ENCODE data around the gene PRPS1.
A peak's percentile ranks its signal among the peaks of the same experiment; 100 is the strongest.
"Not testable (repeated sequence)": the region's sequence is repeated elsewhere in the genome, so short reads cannot be mapped to it uniquely, and the experiment has no call there.

Gene PRPS1

DNA sequence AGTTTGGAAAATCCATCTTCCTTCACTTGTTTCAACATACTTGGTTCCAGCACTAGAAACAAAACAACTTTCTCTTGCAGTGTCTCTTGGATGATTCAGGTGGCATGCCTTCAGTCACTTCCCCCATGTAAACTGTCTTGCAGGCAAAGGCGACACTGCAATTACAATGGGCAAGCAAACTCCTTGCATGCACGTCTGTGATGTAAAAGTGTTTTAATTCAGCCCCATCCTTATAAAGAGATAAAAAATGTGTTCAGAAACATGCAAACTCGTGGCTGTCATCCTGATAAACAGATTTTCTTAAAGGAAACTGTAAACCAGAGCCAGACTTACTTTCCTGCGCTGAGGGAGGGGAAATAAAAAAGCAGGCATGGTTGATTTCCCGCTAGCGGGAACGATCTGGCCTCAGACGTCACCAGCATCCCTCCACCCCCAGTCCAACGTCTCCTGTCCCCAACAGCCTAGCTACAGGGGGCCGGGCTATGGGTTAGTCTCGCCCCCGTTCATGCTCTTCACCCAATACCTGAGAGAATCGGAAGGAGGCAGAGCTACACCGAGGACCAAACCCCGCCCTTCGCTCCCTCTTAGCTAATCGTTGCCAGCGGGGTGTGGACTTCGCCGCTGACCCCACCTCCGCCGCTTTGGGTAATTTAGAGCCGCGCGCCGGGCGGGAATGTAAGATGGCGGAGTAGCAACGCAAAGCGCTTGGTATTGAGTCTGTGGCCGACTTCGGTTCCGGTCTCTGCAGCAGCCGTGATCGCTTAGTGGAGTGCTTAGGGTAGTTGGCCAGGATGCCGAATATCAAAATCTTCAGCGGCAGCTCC is at the start of gene PRPS1:
TSS of gene PRPS1 (plus strand) at position 673 of the 824 bp plus-strand sequence. CDS start at position 792, 119 bp downstream.
- peak; percentile 13 to 92 (median 76) for DNase-seq

DNA sequence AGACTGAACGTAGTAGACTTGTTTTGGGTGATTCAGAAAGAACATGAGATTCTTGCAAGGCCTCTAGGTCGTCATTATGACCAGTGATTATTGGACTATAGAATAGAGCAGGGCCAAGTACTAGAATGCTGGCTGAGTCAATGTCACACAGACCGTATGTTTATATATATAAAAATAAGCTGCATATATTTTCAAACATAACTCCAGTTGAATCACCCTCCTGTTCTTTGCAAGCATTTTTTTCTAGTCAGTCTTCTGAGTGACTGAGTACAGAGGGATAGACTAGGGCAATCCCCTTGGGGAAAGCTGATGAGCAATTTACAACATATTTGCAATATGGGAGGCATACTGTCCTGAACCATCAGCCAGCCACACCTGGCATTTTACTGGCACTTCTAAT is 48.4 kb upstream of the PRPS1 start:
- DNase-seq, result no peak

DNA sequence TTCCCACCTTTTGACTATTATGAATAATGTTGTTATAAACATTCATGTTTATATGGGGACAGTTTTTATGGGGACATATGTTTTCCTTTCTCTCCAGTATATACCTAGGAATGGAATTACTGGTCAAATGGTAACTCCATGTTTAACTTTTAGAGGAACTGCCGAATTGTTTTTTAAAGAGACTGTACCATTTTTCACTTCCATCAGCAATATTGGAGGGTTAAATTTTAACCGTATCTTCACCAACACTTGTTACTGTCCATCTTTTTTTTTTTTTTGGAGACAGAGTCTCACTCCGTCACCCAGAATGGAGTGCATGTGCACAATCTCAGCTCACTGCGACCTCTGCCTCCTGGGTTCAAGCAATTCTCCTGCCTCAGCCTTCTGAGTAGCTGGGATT is 46.4 kb upstream of the PRPS1 start:
- no peak for DNase-seq

DNA sequence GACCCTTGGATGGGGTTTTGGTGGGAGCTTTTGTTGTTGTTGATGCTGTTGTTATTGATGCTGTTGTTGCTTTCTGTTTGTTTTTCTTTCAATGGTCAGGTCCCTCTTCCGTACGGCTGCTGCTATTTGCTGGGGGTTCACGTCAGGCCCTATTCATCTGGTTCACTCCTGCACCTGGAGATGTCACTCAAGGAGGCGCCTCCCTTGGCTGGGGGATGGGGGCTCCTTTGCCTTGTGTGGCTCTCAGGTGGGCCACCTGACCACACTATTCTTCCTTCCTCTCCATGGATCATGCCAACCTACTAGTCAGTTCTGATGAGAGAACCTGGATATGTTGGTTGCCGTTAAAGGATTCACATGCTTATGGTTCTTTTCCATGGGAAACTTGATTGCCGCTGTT is 39.1 kb upstream of the PRPS1 start:
- DNase-seq, result no peak

DNA sequence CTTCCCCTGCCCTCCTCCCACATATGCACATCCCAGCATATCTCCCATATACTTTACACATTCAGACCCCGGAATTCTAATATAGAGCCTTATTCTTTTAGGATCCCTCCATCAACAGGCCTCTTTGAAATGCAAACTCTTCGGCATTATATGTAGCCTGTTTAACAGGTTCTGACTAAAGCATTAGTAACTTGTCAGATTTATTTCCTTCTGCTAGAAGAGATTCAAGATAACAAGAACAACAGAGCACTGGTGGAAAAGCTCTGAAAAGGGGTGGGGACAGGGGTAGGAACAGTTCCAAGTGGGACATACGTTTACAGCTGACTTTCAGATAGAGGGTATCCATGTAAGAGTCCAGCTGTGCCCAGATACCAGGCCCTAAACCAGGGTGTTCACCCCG is 31.7 kb upstream of the PRPS1 start:
- DNase-seq, result no peak

DNA sequence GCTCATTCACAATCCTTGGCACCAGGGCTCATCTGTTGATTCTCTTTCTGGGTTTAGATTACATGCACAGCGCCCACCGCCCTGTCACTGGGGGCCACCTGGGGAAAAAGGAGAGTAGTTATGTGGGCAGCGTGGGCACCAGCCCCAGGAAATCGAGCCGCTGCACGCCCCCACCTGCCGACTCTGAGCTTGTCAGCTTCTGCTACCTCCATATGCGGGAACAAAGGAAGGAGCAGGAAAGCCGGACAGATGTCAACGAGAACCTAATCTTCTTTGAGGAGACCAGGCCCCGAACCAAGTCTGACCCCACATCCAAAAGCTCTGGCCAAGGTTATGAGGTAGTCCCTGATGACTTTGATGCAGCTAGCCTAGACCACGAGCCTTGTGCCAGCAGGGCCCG is 31.0 kb upstream of the PRPS1 start:
- DNase-seq, result no peak

DNA sequence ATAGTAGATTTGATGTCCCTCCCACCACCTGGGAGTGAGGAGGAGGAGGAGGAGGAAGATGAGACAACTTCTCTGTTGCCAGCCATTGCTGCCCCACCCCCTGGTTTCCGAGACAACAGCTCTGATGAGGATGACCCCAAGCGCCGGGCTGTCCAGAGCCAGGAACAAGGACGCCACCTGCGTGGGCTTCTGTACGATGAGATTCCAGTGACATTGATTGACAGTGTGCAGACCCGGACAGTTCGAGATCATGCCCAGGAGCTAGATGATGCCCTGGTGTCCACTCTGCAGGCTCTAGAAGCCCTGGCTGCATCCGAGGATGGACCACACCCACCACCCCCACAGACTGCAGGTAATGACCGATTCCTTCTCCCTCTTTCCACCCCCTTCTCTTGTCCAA is 30.5 kb upstream of the PRPS1 start:
- DNase-seq, result no peak

DNA sequence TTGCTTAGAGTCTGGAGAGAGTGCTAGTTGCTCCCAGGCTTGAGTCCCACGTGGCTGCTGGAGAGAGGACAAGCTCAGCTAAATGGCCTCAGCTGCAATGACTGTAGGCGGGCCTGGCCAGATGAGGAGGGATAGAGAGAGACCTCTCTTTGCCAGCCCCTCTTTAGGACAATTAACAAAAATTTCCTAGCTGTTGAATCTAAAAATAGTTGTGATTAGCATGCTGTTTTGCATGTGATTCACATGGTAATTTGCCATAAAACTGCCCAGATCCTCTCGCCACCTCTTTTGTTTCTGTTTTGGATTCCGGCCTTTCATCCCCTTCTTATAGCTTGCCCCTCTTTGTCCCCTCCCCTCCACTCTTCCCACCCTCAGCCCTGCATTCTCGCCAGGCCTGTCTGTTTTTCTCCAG is 28.9 kb upstream of the PRPS1 start:
- peak in 5 of 56 donors; percentile 0 to 21 (median 6) for DNase-seq

DNA sequence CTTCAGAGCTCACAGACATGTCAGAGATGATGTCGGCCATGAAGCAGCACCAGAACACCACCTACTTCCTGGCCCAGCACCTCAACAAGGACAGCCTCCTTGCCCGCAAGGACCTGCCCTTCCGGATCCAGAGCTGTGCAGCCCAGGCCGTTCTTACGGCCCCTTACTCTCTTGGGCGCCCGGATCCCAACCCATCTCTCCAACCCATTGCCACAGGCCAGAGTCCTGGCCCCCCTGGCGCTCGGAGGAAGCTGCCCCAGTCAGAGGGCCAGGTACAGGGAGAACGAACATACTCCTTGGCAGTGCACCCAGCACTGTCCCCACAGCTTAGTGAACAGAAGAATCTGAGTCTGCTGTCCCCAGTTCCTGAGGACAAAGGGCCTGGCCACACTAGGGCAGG is 27.9 kb upstream of the PRPS1 start:
- no peak for DNase-seq

DNA sequence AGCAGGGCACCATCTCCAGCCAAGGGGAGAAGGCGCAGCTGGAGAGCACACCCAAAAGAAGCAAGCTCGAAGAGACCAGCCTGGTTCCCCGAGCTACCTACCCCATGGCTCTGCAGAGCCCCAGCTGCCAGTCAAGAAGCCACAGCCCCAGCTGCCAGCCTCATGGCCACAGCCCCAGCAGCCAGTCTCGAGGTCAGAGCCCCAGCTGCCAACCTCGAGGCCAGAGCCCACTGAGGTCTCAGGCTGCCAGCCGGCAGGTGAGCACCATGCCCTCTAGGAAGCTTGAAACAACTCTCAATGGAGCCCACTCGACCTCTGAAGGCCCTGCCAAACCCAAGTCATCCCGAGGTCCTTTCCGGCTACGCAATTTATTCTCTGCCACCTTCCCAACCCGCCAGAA is 27.0 kb upstream of the PRPS1 start:
- no peak for DNase-seq

DNA sequence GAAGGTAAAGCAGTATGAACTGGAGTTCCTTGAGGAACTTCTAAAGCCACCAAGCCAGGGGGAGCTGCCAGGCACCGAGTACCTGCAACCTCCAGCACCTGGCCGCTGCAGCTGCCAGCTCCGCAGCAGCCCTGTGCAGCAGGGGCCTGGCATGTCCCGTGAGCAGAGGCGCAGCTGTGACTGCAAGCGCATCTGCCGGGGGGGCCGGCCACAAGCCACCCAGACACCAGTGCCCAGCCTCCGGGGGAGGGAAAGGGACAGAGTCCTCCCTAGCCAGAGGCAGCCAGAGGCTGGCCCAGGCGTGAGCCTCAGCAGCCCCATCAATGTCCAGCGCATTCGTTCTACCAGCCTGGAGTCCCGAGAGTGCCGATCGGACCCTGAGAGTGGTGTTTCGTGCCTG is 26.6 kb upstream of the PRPS1 start:
- DNase-seq, result no peak

DNA sequence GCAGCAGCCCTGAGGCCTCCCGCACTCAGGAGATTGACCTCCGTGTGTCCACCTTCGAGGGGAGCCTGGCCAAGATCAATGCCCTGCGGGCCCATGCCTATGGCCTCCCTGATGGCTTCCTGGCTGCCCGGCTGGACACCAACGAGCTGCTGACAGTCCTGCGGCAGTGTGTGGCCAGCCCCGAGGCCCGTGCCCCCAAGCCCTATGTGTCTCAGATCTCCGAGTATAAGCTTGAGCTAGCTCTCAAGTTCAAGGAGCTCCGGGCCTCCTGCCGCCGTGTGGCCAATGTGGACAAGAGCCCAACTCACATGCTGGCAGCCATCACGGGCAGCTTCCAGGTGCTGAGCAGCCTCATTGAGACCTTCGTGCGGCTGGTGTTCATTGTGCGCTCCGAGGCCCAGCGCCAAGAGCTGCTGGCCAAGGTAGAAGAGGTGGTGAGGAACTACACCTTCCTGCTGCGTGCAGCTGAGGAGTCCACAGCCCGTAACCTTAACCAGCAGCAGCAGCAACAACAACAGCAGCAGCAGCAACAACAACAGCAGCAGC is 25.5 kb upstream of the PRPS1 start:
- no peak for DNase-seq

DNA sequence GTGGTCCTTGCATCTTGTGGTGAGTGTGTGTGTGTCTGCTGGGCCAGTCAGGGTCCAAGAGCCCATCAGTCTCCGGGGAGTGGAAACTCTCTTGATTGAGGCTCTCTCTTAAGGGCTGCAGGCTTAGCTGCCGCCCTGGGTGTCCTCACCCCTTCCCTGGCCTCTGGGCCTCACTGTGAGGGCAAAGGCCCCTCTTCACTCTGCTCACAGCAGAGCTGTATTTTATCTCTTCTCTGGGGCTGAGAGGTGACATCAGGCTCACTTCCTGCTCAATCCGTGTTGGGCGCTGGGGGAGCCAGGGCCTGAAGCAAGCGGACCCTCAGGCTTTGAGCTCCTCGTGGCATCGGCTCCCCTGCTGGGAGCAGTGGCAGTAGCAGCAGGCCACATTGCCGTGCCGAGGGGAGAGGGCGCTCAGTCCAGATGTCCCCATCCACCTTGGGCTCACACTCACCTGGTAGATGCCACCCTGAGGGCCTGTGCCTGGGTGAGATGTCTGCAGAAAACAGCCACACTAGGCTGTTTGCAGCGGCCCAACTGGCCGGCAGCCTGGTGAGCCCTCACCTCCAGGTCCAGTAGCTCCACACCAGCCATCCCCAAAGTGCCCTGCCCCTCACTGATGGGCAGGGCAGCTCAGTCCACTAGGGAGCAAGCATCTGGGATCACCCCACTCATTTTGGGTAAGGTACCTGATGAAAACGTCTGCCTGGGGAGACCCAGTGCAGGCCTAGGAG is 24.7 kb upstream of the PRPS1 start:
- DNase-seq, result no peak

DNA sequence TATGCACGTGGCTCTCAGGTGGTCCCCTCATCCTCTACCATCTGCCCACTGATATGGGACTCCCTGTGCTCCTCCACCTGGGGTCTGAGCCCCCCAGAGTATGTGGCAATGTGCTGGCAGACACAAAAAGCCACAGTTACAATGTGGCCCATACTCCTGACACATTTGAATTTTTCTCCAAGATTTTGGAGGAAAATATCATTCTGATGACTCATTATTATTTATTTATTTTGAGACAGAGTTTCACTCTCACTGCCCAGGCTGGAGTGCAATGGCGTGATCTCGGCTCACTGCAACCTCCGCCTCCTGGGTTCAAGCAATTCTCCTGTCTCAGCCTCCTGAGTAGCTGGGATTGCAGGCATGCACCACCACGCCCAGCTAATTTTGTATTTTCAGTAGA is 19.2 kb upstream of the PRPS1 start:
- DNase-seq, result not testable (repeated sequence)

DNA sequence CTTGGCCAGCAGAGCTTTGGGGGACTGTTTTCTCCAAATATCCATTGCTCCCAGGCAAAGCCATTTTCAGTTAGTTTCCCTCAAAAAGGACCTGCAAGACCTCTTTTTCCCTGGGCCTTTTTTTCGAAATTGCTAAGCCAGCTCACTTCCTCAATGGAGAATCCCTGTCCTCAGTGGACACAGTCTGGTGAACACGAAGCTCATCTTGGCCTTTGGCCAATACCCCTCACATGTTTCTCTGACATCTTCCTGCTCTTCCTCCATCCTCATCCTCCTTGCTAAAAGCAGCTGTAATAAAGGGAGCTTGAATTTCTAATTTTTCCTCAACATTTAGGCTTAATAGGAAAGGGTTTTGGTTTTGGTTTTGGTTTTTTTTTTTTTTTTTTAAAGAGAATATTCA is 17.6 kb upstream of the PRPS1 start:
- DNase-seq, result no peak

DNA sequence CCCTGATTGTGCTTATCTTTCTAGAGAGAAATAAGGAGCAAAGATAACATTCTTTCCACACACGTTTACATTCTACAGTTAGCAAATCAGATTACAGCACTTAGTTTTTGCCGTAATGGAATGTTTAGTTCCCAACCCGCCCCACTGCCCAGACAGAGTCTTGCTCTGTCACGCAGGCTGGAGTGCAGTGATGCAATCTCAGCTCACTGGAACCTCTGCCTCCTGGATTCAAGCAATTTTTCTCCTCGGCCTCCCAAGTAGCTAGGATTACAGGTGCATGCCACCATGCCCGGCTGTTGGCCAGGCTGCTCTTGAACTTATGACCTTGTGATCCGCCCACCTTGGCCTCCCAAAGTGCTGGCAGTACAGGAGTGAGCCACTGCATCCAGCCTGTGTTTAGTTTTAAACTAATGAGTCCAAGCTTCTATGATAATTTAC is 8.4 kb upstream of the PRPS1 start:
- DNase-seq, result no peak

DNA sequence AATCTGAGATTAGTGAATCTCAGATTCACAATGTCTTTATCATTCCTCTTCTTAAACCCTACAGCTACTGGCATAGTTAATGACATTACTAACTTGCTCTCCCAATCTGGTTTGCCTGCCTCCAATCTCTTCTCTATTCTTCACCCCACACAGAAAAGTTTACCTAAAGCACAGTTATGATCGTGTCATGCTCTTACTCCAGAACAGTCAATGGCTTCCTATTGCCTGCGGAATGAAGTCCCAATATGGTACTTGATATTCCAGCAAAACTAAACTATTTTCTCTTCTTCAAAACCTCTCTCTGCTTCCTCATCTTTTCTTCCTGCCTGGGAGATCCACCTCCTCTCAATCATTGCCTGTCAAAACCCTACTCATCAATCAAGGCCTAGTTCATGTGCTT is 3.4 kb upstream of the PRPS1 start:
- no peak for DNase-seq

DNA sequence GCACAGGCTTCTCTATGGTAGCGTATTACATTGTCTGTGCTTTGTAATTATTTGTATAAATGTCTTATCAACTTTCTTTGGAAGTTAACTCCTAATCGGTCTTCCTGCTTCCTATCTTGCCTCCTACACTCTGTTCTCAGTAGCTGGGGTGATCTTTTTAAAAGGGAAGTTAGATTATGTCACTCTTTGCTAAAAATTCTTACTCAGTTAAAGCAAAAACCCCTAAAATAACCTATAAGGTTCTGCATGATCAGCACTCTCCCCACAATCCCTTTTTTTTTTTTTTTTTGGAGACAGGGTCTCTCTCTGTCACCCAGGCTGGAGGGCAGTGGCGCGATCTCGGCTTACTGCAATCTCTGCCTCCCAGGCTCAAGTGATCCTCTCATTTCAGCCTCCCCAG is 2.6 kb upstream of the PRPS1 start:
- no peak for DNase-seq

DNA sequence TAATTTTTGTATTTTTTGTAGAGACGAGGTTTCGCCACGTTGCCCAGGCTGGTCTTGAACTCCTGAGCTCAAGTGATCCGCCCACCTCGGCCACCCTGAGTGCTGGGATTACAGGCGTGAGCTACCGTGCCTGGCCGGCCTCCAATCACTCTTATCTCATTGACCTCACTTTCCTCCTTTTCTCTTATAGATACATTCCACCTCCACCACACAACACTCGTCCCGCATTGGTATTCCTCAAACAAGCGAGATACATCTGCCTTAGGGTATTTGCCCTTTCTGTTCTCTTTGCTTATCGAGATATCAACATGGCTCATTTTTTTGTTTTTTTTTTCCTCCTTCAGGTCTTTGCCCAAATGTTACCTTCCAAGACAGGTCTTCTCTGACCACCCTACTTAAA is 1.8 kb upstream of the PRPS1 start:
- DNase-seq, result no peak

DNA sequence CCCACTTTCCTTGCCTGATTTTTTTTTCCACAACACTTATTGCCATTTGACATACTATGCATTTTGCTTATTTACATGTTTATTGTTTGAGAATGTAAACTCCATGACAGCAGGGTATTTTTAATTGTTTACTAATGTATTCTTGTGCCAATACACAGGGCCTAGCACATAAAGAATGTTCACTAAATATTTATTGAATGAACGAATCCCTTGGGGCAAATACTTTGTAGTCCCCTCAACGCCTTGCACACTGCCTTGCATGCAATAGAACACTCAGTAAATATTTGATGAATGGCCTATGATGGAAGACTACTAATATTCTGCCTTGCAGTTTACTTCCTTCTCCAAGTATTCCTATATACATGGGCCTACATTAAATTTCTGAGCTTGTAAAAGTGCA is 1.4 kb upstream of the PRPS1 start:
- DNase-seq, result no peak

DNA sequence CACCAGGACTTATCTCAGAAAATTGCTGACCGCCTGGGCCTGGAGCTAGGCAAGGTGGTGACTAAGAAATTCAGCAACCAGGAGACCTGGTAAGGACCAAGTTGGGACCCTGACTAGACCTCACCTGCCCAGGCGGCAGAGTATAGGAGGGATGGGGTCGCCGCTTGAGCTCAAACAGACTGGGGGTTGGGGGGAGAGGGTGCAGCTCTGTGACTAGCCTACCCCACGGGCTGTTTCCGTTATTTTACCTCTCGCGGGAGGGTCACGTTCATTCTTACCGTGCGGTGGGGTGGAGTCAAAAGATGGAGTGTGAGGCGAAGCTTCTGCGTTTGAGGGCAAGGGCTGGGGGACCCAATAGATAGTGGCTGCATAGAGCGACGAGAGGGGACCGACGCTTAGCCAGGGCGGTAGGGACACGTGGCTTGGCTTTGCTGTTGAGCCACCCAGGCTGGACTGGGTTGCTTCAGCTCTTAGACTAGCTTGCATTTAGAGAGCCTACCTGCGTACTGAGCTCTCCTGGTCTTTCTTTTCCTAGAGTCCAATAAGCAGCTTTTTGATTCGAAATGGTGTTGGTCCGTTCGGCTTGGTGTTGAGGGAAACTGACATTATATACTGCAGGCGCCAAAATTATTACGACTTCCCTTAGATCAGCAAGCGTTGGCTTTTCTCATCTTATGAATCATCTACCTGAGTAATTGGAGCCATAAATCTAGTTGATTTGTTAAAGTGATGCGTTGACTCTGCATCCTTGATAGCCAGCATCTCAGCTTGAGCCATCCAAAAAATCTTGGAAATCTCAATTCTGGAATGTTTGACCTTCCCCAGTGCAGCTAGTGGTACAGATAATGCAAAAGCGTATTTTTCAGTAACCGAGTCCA is 591 bp downstream of the PRPS1 start:
- peak in 42 of 56 donors; percentile 1 to 65 (median 24) for DNase-seq

DNA sequence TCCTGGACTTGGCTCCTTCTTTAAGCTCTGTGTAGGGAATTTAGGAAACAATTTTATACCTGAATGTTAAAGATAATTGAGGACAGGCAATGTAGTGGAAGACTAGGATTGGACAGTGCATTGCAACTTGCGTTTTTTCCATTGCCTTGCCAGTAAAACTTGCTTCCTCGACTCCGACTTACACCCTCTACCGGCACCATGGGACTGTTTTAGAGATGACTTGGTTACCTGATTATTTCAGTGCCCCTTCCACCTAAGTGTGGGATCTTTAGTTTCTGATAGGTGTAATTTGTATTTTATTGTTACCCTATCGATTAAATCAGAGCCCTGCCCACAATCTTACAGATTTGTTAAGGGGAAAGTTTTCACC is 1.2 kb downstream of the PRPS1 start:
- peak in 4 of 56 donors; percentile 0 to 5 (median 1) for DNase-seq
